ENCODE results near the gene COMT. TPM values are rescaled to one million over a fixed set of nuclear protein-coding genes. Genes with fewer than 3 reads are reported as not detected.
"Not testable (repeated sequence)": the region's sequence is repeated elsewhere in the genome, so short reads cannot be mapped to it uniquely, and the experiment has no call there.

Gene COMT
- polyA plus RNA-seq, 6 donors from 2014 or later, result 62.2 to 76.0 (median 69.6) TPM

DNA sequence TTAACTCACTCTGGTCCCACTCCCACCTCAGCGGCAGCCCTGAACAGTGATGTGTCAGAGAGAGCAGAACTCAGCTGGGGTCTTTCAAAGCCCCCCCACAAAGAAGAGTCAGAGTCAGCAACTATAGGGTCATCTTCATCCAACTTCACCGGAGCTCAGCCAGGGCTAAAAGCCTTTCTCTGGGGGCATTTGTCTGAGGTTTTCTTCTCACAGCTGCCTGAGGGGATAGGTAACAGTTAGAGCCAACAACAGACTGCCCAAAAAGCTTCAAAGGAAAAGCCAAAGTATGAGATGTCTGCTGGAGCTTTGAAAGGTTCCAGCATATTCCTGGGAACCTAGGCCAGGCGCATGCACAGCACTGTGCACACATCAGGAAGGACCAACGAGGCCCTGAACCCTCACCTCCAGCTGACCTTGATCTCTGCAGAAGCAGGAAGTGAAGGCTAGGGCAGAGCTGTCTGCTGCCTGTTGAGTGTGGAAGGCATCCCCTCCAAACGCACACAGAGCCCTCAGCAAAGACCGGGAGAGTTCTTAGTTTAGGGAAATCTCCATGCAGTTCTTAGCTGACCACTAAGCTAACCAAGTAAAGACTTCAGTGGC is 28.1 kb upstream of the COMT start:
- Mint-ChIP-seq H3K4me3 (no peak overlapping the region), H3K36me3 (peaks cover 21 to 22% of the 10 kb centered on the region in 2 donors), H3K4me1 (peaks cover 7 to 10% (median 8%) of the 10 kb centered on the region in 3 donors), H3K27ac (no peak overlapping the region), H3K27me3 (no peaks in the 10 kb centered on the region), H3K9me3 (peaks cover 0 to 4% (median 0%) of the 10 kb centered on the region in 7 donors)
- ATAC-seq (ENCODE audit: low read depth in 2 of 2) (no peak), DNase-seq (no peak)

DNA sequence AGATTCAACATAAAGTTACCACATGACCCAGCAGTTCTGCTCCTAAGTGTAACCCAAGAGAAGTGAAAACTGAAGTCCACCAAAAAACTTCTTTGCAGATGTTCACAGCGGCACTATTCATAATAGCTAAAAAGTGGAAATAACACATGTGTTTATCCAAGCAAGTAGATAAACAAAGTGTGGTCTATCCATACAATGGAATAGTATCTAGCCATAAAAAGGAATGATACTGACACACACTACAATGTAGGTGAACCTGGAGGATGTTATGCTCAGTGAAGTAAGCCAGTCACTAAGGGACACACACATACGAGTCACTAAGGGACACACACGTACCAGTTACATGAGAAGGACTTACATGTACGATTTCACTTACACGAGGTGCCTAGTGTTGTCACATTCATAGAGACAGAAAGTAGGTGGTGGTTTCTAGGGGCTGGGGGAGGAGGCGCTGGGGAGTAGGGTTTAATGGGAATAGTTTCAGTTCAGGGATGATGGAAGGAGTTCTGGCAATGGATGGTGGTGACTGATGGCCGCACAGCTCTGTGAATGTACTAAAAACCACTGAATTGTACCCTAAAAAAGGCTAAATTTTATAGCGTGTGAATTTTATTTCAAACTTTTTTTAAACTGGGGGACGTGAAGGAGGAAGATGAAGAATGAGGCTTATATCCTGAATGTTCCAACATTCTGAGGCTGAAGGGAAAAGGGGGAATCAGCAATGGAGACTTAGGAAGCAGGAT is 27.2 kb upstream of the COMT start:
- DNase-seq (no peak), ATAC-seq (ENCODE audit: low read depth in 2 of 2) (no peak)
- Mint-ChIP-seq H3K9me3 (peaks cover 0 to 4% (median 0%) of the 10 kb centered on the region in 7 donors), H3K27me3 (no peaks in the 10 kb centered on the region), H3K4me1 (peaks cover 6 to 8% (median 7%) of the 10 kb centered on the region in 3 donors), H3K4me3 (no peak overlapping the region), H3K27ac (peak overlapping the region in 1 of 6 donors; percentile 75), H3K36me3 (peaks cover 21 to 22% of the 10 kb centered on the region in 2 donors)

DNA sequence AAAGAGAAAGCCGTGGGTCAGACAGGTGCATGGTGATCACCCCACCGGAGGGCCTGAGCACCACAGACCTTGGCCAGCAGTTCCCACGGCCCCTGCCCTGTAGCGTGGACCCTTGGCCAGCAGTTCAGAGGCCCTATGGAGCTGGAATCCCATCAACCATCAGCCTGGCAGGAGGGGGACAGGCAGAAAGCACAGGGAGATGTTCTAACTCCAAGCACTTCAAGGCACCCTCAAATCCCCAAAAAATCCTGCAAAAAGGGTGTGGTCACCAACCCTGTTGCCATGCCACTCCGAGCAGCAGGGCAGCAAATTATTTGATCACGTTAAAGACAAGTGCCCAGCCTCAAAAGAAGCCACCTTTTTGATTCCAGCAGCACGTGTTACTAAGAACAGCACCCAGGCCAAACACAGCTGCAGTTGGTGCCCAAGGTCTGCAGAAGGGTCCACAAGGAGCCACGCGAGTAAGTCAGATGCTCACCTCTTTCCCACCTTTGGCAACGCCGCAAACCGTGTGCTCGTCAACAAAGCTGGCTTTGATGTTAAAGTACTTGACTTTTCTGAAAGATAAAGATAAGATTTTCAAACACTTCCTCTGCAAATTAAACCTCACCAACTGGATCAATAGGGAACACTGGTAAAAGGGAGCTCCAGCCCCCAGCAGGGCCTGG is 26.2 kb upstream of the COMT start:
- Mint-ChIP-seq H3K36me3 (peaks cover 21 to 22% of the 10 kb centered on the region in 2 donors), H3K4me3 (no peak overlapping the region), H3K27me3 (no peaks in the 10 kb centered on the region), H3K4me1 (no peaks in the 10 kb centered on the region), H3K9me3 (peaks cover 0 to 4% (median 0%) of the 10 kb centered on the region in 7 donors), H3K27ac (no peak overlapping the region)
- DNase-seq (no peak), ATAC-seq (ENCODE audit: low read depth in 2 of 2) (no peak)

DNA sequence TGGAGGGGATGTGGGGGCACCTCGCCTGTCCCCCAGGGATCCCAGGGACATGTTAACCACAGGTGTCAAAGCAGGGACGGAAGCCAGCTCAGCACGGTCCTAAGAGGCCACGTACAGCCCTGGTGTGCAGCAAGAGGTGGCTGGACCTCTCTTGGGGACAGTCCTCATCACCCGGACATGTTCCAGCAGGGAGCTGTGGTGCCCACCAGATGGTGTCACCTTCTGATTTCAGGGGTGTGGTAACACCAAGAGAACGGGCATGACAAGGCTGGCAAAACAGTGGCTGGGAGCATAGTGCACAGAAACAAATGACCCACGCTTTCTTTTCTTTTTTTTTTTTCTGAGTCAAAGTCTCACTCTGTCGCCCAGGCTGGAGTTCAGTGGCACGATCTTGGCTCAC is 25.6 kb upstream of the COMT start:
- Mint-ChIP-seq H3K9me3 (peaks cover 0 to 4% (median 0%) of the 10 kb centered on the region in 7 donors), H3K36me3 (peaks cover 21 to 22% of the 10 kb centered on the region in 2 donors)
- ATAC-seq (ENCODE audit: low read depth in 2 of 2), result no peak

DNA sequence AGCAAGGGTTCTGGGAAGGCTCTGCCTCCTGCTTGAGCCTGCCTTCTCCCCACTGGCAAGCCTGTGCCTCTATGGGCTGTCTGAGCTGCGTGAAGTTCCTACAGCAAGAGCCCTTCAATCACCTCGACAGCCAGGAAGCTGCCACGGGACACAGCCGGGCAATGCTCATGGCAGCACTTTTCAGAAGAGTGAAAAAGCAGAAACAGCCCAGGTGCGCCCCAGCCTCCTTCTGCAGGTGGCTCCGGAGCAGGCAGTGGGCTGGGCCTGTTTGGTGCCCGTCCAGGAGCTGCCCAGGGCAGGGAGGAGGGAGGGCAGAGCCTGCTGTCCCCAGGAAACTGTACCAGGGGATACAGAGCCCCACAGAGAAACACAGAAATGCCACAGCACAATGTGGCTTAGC is 24.6 kb upstream of the COMT start:
- H3K27me3 Mint-ChIP-seq, result no peaks in the 10 kb centered on the region
- no peak overlapping the region for H3K27ac Mint-ChIP-seq
- peaks cover 0 to 8% (median 0%) of the 10 kb centered on the region in 3 donors for H3K4me1 Mint-ChIP-seq
- H3K4me3 Mint-ChIP-seq, result no peak overlapping the region
- H3K36me3 Mint-ChIP-seq, result peaks cover 21 to 22% of the 10 kb centered on the region in 2 donors
- peaks cover 0 to 4% (median 0%) of the 10 kb centered on the region in 7 donors for H3K9me3 Mint-ChIP-seq
- DNase-seq (no peak), ATAC-seq (ENCODE audit: low read depth in 2 of 2) (no peak)

More for the DNA sequence above, 25.6 kb upstream of the COMT start:
- Mint-ChIP-seq H3K27ac (no peak overlapping the region), H3K27me3 (no peaks in the 10 kb centered on the region), H3K4me1 (no peaks in the 10 kb centered on the region), H3K4me3 (no peak overlapping the region)
- no peak for DNase-seq

DNA sequence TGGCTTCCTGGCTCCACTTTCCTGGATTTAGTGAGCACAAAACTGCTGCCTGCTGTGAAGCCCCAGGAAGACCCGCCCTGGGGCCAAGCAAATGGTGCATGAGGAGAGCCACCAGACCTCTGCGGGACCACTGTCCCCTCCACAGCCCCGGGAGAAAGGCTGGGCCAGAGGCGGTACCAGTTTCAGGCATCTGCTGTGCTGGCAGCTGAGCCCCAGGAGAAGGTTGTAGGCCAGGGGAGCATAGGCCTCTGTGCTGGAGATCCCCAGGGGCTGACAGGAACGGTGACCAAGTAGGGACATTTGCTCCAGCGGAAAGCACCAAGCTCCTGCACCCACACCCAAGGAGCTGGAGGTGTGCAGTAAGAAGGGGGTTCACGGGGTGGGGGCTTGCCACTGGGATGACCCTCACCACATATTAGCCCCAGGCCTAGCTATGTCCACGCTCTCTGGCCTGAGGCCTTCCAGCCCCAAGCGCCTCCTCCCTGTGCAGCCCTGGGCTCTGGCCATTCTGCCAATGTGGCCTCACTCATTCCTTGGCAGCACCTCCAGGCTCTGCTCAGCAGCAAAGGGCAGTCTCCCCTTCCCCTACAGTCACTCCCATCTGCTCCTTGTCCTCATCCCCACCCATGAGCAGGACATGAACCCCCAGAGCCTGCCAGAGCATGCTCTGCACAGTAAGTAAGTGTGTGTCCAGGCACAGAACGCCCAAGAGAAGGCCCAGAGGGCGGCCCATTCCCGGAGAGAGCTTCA is 24.0 kb upstream of the COMT start:
- Mint-ChIP-seq H3K27ac (no peak overlapping the region), H3K9me3 (peaks cover 0 to 4% (median 0%) of the 10 kb centered on the region in 7 donors), H3K4me1 (peaks cover 0 to 9% (median 0%) of the 10 kb centered on the region in 3 donors), H3K4me3 (peak overlapping the region in 1 of 8 donors; percentile 2), H3K27me3 (no peaks in the 10 kb centered on the region), H3K36me3 (peaks cover 21 to 22% of the 10 kb centered on the region in 2 donors)
- no peak for ATAC-seq (ENCODE audit: low read depth in 2 of 2)
- no peak for DNase-seq

DNA sequence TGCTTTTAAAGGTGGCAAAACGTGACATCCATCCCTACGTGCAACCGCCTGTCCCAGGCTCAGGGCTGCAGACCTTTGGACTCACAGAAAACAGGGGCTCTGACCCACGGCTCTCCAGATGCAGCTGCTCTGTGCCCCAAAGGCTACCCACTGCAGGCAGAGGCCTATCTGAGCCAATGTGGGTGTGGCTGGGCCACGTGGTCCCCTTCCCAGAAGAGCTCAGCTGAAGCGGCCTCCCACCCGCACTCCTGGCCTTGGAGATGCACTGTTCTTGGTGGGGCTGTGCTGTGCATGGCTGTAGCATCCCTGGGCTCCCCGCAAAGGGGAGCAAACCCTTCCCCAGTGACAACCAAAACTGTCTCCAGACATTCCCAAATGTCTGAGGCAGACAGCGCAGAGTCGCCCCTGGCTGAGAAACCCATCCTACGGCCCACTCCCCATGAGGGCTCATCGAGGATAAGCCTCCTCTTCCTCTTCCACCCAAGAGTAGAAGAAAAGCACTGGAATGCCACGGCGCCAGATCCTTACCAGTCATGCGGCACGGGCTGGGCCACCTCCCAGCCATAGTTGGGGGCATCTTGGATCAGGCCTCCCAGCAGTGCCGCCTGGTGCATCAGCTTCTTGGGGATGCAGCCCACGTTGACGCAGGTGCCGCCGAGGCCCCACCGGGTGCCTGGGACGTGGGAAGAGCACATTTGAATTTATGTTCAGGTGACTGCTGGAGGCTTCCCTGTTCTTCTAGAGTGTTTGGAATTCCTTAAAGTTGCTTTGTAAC is 23.1 kb upstream of the COMT start:
- ATAC-seq (ENCODE audit: low read depth in 2 of 2) (no peak), DNase-seq (no peak)
- Mint-ChIP-seq H3K4me1 (peaks cover 0 to 9% (median 3%) of the 10 kb centered on the region in 3 donors), H3K27ac (no peak overlapping the region), H3K9me3 (peaks cover 0 to 4% (median 0%) of the 10 kb centered on the region in 7 donors), H3K27me3 (no peaks in the 10 kb centered on the region), H3K4me3 (no peak overlapping the region), H3K36me3 (peaks cover 17 to 19% of the 10 kb centered on the region in 2 donors)

DNA sequence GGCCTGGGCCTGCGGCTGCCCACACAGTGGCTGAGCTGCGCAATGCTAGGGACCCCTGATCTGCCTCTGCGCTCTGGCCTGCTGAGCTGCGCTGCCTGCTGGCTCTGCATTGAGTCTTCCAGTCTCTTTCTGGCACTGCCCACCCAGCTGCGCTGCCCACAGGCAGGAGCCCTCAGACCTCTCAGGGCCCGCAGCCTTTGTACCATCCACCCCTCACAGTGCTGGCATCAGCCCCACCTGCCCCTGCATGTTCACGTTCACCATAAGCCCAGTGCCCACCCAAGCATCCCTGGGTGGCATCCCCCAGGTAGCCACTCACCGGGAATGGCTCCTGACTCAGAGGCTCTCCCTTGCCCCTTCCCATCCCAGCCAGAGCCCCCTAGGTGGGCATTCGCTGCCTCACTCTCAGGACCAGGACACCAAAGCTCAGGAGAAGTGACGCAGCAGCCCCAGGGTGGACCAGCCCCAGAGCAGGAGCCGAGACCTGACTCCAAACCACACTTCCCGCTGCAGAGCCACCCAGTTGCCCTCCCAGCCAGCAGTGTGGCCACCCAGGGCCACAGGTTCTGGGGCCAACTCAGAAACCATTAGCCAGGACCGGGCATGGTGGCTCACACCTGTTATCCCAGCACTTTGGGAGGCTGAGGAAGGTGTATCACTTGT is 21.7 kb upstream of the COMT start:
- Mint-ChIP-seq H3K27me3 (no peaks in the 10 kb centered on the region), H3K9me3 (no peaks in the 10 kb centered on the region), H3K4me1 (peaks cover 0 to 14% (median 3%) of the 10 kb centered on the region in 3 donors), H3K27ac (no peak overlapping the region), H3K4me3 (peak overlapping the region in 1 of 8 donors; percentile 79), H3K36me3 (peaks cover 9 to 12% of the 10 kb centered on the region in 2 donors)
- DNase-seq (no peak), ATAC-seq (ENCODE audit: low read depth in 2 of 2) (no peak)

DNA sequence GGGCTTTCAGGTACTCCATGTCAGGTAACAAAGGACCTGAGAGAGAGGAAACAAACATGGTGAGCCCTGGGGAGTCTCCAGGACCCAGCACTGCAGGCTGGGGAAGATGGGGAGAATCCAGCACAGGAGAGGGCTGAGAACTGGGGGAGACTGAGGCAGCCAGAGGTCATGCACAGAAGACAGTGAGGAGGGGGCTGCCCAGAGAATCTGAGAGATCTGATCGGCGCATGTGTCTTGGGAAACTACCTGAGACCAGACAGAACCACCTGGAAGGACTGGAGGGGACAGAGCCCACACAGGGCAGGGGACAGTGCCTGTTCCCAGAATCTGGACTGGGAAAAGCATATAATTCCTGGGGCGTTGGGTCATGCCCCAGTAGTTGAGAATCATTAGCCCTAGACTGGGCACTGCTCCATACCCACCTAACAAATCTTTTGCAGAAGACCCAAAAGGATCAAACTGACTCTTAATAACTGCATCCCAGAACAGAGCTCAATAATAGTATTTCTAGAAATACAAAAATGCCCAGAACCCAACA is 20.0 kb upstream of the COMT start:
- Mint-ChIP-seq H3K36me3 (peaks cover 5 to 6% of the 10 kb centered on the region in 2 donors), H3K4me1 (peaks cover 0 to 14% (median 3%) of the 10 kb centered on the region in 3 donors), H3K27me3 (no peaks in the 10 kb centered on the region), H3K27ac (peak overlapping the region in 1 of 6 donors; percentile 61), H3K9me3 (no peaks in the 10 kb centered on the region), H3K4me3 (no peak overlapping the region)
- DNase-seq, result no peak
- ATAC-seq (ENCODE audit: low read depth in 2 of 2), result no peak

DNA sequence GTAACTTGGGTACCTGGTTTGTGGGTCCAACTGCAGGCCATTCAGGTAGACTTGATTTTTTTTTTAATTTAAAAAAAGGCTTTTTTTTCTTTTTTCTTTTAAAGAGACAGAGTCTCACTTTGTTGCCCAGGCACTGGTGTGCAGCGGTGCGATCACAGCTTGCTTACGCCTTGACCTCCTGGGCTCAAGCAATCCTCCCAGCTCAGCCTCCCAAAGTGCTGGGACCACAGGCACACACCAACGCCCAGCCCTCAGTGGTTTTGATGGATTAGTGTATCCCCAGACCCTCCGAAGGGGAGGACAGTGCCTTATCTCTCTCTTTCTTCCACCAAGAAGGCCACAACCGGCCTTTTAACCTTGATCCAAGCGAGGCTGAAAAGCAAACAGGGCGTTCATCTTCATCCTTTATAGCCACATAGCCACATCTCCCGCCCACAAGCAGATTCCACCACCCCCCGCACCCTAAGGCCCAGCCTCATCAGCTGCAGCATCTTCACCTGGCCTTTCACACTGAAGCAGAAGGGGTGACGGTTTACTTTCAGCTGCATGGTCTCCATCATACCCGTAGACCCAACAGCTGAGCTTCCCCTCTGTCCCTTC is 17.6 kb upstream of the COMT start:
- H3K27me3 Mint-ChIP-seq, result no peaks in the 10 kb centered on the region
- no peak overlapping the region for H3K27ac Mint-ChIP-seq
- H3K4me3 Mint-ChIP-seq, result no peak overlapping the region
- H3K4me1 Mint-ChIP-seq, result peaks cover 0 to 14% (median 3%) of the 10 kb centered on the region in 3 donors
- ATAC-seq (ENCODE audit: low read depth in 2 of 2) (no peak), DNase-seq (no peak)
- peaks cover 10 to 13% of the 10 kb centered on the region in 2 donors for H3K36me3 Mint-ChIP-seq
- H3K9me3 Mint-ChIP-seq, result no peaks in the 10 kb centered on the region

DNA sequence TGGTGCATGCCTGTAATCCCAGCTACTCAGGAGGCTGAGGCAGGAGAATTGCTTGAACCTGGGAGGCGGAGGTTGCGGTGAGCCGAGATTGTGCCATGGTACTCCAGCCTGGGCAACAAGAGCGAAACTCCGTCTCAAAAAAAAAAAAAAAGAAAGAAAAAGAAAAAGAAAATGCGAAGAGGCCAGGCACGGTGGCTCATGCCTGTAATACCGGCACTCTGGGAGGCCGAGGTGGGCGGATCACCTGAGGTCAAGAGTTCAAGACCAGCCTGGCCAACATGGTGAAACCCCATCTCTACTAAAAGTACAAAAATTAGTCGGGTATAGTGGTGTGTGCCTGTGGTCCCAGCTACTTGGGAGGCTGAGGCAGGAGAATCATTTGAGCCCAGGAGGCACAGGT is 15.5 kb upstream of the COMT start:
- not testable (repeated sequence) for H3K4me3 Mint-ChIP-seq; H3K27me3 Mint-ChIP-seq; H3K27ac Mint-ChIP-seq; DNase-seq; ATAC-seq (ENCODE audit: low read depth in 2 of 2); H3K9me3 Mint-ChIP-seq
- peaks cover 3 to 20% (median 4%) of the 10 kb centered on the region in 3 donors for H3K4me1 Mint-ChIP-seq
- peaks cover 10 to 13% of the 10 kb centered on the region in 2 donors for H3K36me3 Mint-ChIP-seq

DNA sequence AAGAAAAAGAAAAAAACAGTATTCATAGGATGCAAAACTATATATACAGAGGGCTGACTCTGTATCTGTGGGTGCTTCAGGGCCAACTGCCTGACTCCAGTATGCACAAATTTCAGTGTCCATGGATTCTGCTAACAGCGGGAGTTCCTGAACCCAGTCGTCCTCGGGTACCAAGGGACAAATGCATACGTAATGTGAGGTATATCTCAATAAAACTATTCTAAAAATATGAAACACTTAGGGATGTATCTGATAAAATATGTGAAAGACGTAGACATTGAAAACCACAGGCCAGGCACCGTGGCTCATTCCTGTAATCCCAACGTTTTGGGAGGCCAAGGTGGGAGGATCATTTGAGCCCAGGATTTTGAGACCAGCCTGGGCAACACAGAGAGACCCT is 13.9 kb upstream of the COMT start:
- no peak overlapping the region for H3K4me3 Mint-ChIP-seq
- no peaks in the 10 kb centered on the region for H3K27me3 Mint-ChIP-seq
- DNase-seq, result no peak
- peaks cover 7 to 16% (median 9%) of the 10 kb centered on the region in 3 donors for H3K4me1 Mint-ChIP-seq
- peaks cover 10 to 13% of the 10 kb centered on the region in 2 donors for H3K36me3 Mint-ChIP-seq
- H3K27ac Mint-ChIP-seq, result no peak overlapping the region
- ATAC-seq (ENCODE audit: low read depth in 2 of 2), result no peak
- peaks cover 0 to 2% (median 0%) of the 10 kb centered on the region in 7 donors for H3K9me3 Mint-ChIP-seq
